Fibroblast of the aortic adventitia (primary cell): ENCODE data around the gene STK32A. TPM values are rescaled to one million over a fixed set of nuclear protein-coding genes. Genes with fewer than 3 reads are reported as not detected.
"Not testable (repeated sequence)": the region's sequence is repeated elsewhere in the genome, so short reads cannot be mapped to it uniquely, and the experiment has no call there.

Source experiments
- DNase-seq: peaks from one replicate; pipeline ENCODE4 v3.0.0-alpha.2; 2010; ENCODE audit warnings: low read depth
- H3K4me3 ChIP-seq: 2 replicates; pipeline ENCODE4 v1.5.1; 2011; ENCODE audit warnings: low read depth, mild to moderate bottlenecking, control low read depth, low read length, moderate library complexity
- total RNA-seq: library from RNA; depleted of rRNA; stranded (reverse); fragments of >200 nt; gene quantifications from 2 replicates; pipeline ENCODE4 v1.2.3, GENCODE V29; 2012; ENCODE audit warnings: low replicate concordance
- TF ChIP-seq, protein P1 (sequence below): IDR thresholded peaks from 2 replicates; pipeline ENCODE4 v1.5.1; 2011; ENCODE audit warnings: mild to moderate bottlenecking, low read length, control low read depth, inconsistent platforms; ENCODE audit not compliant: insufficient read depth

Gene STK32A
- total RNA-seq, 1 donor = 2.3 TPM

DNA sequence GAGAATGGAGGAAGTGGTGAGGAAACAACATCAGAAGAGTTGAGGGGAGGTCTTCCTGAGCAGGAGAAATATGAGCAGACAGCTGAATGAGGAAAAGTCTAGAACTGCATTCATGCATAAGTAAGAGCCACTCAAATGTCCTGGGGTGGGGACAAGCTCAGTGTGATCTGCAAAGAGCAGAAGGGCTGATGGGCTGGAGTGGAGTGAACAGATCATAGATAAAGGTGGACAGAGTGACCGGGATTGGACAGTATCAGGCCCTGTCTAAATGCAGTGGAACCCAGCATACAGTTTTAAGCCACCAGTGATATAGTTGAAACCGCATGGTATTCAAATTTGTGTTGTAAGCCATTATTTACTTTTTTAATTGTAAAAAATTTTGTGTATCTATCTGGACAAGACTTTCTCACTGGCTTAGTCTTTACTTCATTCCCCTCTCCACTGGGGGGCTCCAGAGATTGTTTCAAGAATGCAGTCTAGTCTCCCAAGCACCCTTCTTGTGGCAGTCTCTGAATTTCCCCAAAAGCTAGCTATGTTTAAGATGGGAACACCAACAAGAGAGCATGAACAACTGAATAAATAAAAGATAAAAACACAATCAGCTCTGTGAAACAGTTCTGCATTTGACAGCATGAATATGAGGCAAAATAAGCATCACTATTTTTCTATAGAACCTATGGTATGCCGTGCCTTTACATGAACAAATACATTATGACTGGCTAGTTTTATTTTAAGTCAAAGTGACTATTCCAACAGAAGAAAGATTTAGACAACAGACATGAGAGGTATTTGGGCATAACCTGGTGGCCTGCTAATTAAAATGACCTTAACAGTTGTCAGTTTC, 10.7 kb upstream of the STK32A start:
- TF ChIP-seq, protein P1, sequence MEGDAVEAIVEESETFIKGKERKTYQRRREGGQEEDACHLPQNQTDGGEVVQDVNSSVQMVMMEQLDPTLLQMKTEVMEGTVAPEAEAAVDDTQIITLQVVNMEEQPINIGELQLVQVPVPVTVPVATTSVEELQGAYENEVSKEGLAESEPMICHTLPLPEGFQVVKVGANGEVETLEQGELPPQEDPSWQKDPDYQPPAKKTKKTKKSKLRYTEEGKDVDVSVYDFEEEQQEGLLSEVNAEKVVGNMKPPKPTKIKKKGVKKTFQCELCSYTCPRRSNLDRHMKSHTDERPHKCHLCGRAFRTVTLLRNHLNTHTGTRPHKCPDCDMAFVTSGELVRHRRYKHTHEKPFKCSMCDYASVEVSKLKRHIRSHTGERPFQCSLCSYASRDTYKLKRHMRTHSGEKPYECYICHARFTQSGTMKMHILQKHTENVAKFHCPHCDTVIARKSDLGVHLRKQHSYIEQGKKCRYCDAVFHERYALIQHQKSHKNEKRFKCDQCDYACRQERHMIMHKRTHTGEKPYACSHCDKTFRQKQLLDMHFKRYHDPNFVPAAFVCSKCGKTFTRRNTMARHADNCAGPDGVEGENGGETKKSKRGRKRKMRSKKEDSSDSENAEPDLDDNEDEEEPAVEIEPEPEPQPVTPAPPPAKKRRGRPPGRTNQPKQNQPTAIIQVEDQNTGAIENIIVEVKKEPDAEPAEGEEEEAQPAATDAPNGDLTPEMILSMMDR = peak; percentile 78
- DNase-seq = peak; percentile 77
- no peak overlapping the region for H3K4me3 ChIP-seq

DNA sequence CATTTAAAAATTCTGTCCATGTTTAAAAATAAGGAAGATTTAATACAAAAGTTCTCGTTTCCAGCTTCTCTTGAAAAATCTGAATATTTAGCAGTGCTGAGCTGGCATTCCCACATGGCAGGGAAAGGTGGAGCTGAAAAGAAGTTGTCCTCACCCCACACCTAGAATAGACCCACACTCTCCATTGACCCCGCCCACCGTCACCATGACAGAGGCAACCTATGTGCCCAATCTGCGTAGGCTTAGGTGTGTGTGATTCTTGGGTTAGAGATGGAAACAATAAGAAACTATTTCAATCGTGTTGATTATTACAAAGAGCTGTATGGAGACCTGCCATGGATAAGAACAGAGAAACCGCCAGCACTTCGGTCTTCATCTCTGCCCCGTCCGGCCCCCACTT, 8.9 kb upstream of the STK32A start:
- no peak for DNase-seq
- H3K4me3 ChIP-seq = no peak overlapping the region
- TF ChIP-seq, protein P1 = no peak

DNA sequence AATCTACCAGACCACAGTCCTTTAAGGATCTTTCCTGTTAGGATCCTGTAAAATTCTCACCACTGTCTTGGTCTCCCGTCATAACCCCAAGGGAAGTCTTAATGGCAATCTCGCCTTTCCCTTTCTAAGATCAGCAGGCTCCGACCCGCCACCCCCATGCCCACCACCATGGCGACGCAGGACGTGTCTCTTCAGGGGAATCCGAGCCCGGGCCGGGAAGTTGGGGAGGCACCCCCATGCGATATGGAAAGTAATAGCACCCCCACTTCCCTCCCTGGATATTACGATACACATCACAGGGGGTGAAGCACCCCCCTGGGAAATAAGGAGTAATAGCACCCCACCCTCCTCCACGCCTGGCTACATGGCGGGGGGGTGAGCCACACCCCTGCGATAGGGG, 8.3 kb upstream of the STK32A start:
- H3K4me3 ChIP-seq = no peak overlapping the region
- DNase-seq = no peak
- TF ChIP-seq, protein P1 = no peak

DNA sequence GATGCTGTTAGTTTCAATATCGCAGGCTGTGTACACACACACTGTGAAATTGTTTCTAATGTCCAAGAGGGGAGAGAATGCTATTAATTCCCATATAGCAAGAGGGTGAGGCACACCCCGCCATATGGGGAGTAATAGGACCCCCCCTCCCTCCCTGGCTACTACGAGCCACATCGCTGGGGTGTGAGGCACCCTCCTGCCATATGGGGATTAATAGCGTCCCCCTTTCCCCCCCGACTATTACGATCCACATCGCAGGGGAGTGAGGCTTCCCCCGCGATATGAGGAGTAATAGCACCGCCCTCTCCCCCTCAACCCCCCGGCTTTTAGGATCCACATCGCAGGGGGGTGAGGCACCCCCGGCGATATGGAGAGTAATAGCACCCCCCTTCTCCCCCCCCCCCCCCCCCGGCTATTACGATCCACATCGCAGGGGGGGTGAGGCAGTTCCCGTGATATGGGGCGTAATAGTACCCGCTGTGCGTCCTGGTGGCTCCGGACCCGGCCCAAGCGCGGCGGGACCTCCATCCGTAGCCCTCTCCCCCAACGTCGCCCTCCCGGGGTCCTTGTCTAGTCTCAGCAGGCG, 494 bp upstream of the STK32A start:
- TF ChIP-seq, protein P1 = no peak

DNA sequence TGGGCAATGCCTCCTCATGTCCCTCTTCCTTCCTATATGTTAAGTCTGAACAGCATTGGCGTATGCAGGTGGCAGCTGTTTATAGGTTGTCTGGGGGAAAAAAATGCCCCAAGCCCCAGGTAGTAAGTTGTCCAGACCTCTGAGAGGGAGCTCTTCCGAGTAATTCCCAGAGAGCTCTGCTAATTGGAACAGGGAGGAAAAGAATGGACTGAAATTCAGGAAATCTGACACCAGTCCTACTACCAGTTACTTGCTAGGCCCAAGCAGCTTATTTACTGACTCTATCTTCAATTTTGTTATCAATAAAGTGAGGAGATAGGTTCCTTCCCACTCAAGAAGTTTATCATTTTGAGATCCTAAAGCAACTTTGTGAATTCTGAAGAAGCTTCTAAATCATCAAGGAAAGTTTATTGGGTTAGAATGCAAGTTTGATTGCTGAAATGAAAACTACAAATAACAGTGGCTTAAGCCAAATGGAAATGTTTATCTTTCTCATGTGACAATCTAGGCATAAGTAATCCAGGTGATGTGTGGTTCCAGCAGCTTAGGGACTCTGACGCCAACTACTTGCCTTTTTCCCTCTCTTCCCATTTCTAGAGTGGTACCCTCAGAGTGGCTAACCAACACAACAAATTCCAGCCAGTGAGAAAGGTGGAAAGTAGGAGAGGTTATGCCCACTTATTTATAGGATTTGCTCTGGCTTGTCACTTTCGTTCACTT, 5.6 kb downstream of the STK32A start:
- DNase-seq = no peak
- TF ChIP-seq, protein P1 = no peak
- no peak overlapping the region for H3K4me3 ChIP-seq

More for the DNA sequence above, 494 bp upstream of the STK32A start:
- no peak for DNase-seq
- peak overlapping the region; percentile 67 for H3K4me3 ChIP-seq

DNA sequence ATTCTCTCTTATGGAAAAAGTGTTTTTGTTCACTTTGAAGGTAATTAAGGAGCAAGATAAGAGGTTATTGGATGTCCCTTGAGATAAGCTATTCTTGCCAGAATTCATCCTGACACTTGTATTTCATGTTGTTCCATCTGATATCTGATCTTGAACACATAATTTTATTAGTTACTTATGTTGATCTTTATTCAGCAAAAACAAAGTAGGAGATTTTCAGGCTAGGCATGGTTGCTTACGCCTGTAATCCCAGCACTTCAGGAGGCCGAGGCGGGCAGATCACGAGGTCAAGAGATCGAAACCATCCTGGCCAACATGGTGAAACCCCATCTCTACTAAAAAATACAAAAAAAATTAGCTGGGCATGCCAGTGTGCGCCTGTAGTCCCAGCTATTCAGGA, 8.4 kb downstream of the STK32A start:
- H3K4me3 ChIP-seq, DNase-seq: not testable (repeated sequence)
